ACHN (cell line): ENCODE data around the gene BRMS1.
"Not testable (repeated sequence)": the region's sequence is repeated elsewhere in the genome, so short reads cannot be mapped to it uniquely, and the experiment has no call there.

Experiments used
- DNase-seq: peaks from one replicate; pipeline ENCODE4 v3.0.0-alpha.2; 2015
- in situ Hi-C: cut with HindIII; loops from 2 replicates; pipeline ENCODE4 v1.10.0; 2017; ENCODE audit warnings: low sequenced_read_pairs, low pct_ligation_motif_present, low pct_unique_long_range_greater_than_20kb

The BRMS1 gene, protein sequence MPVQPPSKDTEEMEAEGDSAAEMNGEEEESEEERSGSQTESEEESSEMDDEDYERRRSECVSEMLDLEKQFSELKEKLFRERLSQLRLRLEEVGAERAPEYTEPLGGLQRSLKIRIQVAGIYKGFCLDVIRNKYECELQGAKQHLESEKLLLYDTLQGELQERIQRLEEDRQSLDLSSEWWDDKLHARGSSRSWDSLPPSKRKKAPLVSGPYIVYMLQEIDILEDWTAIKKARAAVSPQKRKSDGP

GRCh38 chr11:66344550-66345315 is at the start of gene BRMS1:
TSS of gene BRMS1 (minus strand) at chr11:66345104. CDS start at chr11:66342234, 2,870 bp downstream.
- in situ Hi-C loops = no loop called here
- DNase-seq = peak; percentile 95

GRCh38 chr11:66393954-66394353 is 49.0 kb upstream of the BRMS1 start:
- in situ Hi-C loops = no loop called here
- DNase-seq = no peak

DNA sequence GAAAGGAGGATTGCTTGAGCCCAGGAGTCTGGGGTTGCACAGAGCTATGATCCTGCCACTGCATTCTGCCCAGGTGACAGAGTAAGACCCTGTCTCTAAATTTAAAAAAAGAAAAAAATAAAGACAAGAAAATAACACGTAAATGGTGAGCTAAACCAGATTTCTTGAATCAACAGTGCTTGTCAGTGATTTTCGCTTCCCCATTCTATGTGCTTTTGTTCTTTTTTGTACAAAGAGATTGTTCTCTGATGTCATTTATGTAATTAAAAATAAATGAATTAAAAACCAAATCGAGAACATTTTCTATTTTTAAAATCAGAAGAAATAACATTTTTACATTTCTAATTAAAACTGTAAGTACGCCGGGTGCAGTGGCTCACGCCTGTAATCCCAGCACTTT is 46.4 kb upstream of the BRMS1 start:
- DNase-seq = no peak
- in situ Hi-C loops = no loop called here

DNA sequence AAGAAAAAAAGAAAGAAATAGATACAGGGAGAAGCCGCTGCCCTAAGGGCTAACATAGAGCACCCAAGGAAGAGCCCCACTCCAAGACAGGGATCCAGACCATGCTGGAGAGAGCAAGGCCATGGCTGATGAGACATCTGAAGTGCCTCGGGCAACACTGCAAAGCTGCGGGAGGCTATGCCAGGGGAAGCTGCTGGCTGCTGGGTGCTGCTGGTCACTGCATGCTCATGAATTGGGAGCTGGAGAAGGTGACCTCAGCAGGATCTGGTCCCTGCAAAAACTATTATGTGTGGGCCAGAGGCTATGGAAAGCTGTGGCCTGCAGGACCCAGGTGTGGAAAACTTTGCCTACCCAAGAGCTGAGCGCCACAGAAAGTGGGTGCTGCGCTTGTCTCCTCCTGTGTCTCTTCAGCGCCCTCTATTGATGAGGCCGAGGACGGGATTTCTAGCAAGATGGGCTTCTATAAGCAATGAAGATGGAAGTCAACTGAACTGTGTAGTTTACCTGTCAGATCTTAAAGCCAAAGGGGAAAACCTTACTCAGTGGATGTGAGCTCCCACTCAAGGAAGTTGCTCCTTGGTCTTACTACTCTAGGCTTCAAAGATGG is 44.0 kb upstream of the BRMS1 start:
- DNase-seq = peak; percentile 71
- in situ Hi-C loops = no loop called here

DNA sequence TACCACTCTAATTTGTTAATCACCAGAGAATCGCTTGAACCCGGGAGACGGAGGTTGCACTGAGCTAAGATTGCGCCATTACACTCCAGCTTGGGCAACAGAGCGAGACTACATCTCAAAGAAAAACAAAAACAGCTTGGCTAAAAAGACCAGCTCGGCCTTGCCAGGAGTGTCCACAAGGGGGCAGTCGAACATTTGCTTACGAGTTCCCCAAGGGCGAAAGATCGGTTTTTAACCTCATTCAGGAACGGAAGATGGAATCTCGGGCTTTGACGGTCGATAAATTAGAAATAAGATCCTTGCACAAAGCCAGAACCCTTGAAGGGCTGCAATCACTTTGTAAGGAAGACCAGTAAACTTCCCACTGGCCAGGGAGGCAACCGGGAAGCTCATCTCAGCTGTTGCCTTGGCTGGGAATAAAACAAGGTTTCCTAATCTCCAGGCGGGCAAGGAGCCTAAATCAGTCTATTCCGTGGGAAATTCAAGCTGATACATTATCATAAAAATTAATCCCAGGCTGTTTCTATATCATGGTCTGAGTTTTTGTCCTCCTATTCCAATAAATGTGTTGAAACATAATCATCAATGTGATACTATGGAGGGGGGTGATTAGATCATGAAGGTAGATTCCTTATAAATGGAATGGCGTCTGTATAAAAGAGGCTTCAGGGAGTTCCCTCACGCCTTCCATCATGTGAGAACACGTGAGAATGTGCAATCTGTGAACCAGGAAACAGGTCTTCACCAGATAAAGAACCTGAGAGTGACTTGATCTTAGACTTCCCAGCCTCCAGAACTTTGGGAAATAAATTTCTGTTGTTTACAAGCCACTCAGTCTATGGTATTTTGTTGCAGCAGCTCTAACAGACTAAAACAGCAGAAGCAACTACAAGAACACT is 41.5 kb upstream of the BRMS1 start:
- peak; percentile 82 for DNase-seq
- in situ Hi-C loops = no loop called here

DNA sequence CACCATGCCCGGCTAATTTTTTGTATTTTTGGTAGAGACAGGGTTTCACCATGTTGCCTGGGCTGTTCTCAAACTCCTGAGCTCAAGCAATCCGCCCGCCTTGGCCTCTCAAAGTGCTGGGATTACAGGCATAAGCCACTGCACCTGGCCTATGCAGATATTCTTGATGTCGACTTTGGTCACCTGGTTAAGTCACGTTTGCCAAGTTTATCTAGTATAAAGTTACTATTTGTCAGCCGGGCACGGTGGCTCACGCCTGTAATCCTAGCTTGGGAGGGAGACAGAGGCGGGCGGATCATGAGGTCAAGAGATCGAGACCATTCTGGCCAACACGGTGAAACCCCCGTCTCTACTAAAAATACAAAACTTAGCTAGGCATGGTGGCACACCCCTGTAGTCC is 39.4 kb upstream of the BRMS1 start:
- in situ Hi-C loops, DNase-seq: not testable (repeated sequence)

- in situ Hi-C loops, DNase-seq: not testable (repeated sequence)
Observed at GRCh38 chr11:66380264-66380663, 35.4 kb upstream of the BRMS1 start.

DNA sequence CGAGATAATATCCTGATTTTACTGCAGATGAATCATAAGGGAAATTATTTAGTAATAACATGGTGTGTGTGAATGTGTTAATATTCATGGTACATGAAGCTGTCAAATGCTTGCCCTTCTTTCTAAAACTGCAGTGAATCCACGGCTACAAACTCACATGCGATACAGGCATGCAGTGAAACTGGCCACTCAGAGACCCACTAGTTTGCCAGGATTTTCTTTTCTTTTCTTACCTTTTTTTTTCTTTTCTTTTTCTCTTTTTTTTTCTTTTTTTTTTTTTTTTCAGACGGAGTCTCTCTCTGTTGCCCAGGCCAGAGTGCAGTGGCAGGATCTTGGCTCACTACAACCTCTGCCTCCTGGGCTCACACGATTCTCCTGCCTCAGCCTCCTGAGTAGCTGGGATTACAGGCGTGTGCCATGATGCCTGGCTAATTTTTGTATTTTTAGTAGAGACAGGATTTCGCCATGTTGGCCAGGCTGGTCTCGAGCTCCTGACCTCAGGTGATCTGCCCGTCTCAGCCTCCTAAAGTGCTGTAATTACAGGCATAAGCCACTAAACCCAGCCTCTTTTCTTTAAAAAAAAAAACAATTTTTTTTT is 28.9 kb upstream of the BRMS1 start:
- DNase-seq, in situ Hi-C loops: not testable (repeated sequence)

DNA sequence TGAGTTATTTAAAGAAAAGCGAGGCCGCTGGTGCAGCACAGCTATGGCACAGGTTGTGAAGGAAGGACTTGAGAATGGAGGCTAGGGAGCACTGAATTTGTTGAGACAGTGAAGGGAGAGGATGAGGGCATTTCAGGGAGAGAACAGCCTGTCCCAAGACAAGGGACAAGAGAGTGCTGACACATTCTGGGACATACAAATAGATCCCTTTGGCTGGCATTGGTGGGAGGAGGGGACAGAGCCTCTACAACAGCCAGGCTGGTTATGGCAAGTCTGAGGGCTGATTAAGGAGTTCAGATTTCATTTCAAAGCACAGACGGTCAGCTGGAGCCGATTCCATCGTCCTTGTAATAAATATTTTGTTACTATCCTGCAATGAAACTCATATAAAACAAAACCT is 28.4 kb upstream of the BRMS1 start:
- DNase-seq = no peak
- in situ Hi-C loops = no loop called here

DNA sequence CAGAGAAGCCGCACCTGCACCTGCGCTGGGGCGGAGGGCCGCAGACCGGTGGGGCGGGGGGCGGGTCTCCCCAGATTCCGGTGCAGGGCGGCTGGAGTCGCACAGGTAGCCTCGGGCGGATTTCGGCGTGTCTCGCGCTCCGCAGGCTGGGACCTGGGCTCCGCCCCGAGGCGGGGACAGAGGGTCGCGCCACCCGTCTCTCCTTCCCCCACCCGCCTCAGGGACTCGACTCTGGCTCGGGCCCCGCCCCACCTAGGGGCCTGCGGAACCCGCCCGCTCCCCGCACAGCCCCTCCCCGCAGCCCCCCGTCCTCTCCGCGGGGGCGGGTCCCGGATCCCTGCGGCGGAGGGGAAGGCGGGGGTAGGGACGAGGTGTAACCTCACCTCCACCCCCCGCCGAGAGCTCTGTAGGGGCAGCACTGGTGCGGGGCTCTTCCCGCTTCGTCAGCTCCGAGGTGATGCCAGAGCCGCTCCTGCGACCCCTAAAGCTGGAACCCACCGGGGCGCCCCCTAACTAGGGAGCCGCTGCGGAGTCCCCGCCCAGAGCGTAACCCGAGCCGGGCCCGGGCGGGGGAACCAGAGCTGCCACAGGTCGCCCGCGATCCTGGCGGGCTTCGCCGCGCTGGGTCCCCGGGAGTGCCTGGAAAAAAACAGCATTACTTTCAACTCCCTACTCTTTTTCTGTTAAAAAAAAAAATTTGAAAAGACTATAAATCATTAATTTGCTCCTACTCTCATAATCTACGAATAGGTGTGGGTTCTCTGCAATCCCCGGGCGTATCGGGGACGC is 26.9 kb upstream of the BRMS1 start, which contains the start of gene SLC29A2:
Gene SLC29A2 (minus strand): TSS at position 134 of the 789 bp plus-strand sequence. CDS start 169 bp downstream, outside the sequence.
- in situ Hi-C loops = no loop called here
- peak; percentile 76 for DNase-seq

- no peak for DNase-seq
- in situ Hi-C loops = no loop called here
Observed at GRCh38 chr11:66369073-66369894, 24.4 kb upstream of the BRMS1 start.

- in situ Hi-C loops = no loop called here
- DNase-seq = no peak
Observed at GRCh38 chr11:66368484-66368883, 23.6 kb upstream of the BRMS1 start.

DNA sequence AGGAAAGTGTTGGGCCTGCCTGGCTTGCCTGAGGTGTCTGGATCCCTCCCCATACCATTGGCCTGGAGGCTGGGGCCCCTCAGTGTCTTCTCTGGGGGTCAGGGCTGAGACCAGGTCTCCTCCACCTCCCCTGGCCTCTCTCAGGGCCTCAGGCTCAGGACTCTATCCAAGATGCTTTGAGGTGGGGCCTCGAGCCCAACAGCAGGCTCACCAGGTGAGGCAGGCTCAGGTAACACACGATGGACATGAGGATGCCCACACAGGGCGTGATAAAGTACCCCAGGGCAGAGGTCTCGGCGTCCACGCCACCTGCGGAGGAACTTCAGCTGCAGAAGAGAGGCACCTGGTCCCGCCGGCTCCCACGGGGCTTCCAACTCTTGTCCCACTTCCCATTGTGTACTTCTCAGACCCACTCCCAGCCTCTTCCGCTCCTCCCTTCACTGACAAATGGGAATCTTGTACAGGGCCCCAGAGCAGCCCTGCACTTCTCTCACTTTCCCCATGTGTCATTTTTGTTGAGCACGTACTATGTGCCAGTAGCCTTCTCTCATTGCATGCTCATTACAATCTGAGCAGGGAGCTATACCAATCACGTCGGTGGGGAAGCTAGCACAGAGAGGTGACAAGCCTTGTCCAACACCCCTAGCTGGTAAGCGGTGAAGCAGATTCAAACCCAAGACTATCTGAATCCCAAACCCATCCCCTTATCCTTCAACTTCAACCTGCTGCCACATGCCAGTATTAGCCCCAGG is 22.8 kb upstream of the BRMS1 start:
- DNase-seq = no peak
- in situ Hi-C loops = no loop called here

GRCh38 chr11:66366844-66367477 is 22.1 kb upstream of the BRMS1 start:
- no peak for DNase-seq
- in situ Hi-C loops = no loop called here

- in situ Hi-C loops = no loop called here
- no peak for DNase-seq
Observed at GRCh38 chr11:66365711-66366619, 21.1 kb upstream of the BRMS1 start.
